Liver (tissue), 3 donors: Measurements from ENCODE around the gene TSPAN8.

ENCODE experiments used
- CTCF ChIP-seq: fragments of 150-350 bp; IDR thresholded peaks from 2 replicates; pipeline ENCODE4 v1.5.1; 2017; ENCODE audit warnings: improper control_type of control experiment, low read depth, low read length; ENCODE audit not compliant: missing input control
- FOXA1 ChIP-seq: IDR thresholded peaks from 2 replicates; pipeline ENCODE4 v1.6.1; 2016; ENCODE audit warnings: antibody characterized with exemption
- GABPA ChIP-seq, 2 donors: IDR thresholded peaks in 1 of 2; conservative IDR thresholded peaks in 1 of 2; 2 replicates each; pipeline ENCODE4 v1.6.1; 2016; ENCODE audit warnings: antibody characterized with exemption in 2 of 2, mild to moderate bottlenecking in 1 of 2, moderate library complexity in 1 of 2
- HNF4A ChIP-seq, 2 donors: conservative IDR thresholded peaks; 2 replicates each; pipeline ENCODE4 v1.6.1; 2016; ENCODE audit warnings: antibody characterized with exemption in 2 of 2, mild to moderate bottlenecking in 2 of 2
- HNF4G ChIP-seq: IDR thresholded peaks from 2 replicates; pipeline ENCODE4 v1.6.1; 2016; ENCODE audit warnings: antibody characterized with exemption
- JUND ChIP-seq, 2 donors: IDR thresholded peaks; 2 replicates each; pipeline ENCODE4 v1.6.1; 2016; ENCODE audit warnings: antibody characterized with exemption in 2 of 2
- RAD21 ChIP-seq, 2 donors: IDR thresholded peaks; 2 replicates each; pipeline ENCODE4 v1.6.1; 2016; ENCODE audit warnings: antibody characterized with exemption in 2 of 2, mild to moderate bottlenecking in 2 of 2
- REST ChIP-seq: IDR thresholded peaks from 2 replicates; pipeline ENCODE4 v1.6.1; 2016; ENCODE audit warnings: antibody characterized with exemption, mild to moderate bottlenecking
- SP1 ChIP-seq: IDR thresholded peaks from 2 replicates; pipeline ENCODE4 v1.6.1; 2018; ENCODE audit warnings: antibody characterized with exemption, mild to moderate bottlenecking
- TAF1 ChIP-seq: conservative IDR thresholded peaks from 2 replicates; pipeline ENCODE4 v1.6.1; 2016; ENCODE audit warnings: antibody characterized with exemption, mild to moderate bottlenecking
- YY1 ChIP-seq: IDR thresholded peaks from 2 replicates; pipeline ENCODE4 v1.6.1; 2016; ENCODE audit warnings: antibody characterized with exemption, mild to moderate bottlenecking
- ZBTB33 ChIP-seq: IDR thresholded peaks from 2 replicates; pipeline ENCODE4 v1.6.1; 2016; ENCODE audit warnings: antibody characterized with exemption
- TF ChIP-seq, protein P1 (sequence below): IDR thresholded peaks from 2 replicates; pipeline ENCODE4 v1.6.1; 2016; ENCODE audit warnings: antibody characterized with exemption
- TF ChIP-seq, protein P2 (sequence below): IDR thresholded peaks from 2 replicates; pipeline ENCODE4 v1.6.1; 2016; ENCODE audit warnings: antibody characterized with exemption
- donor health status: healthy.
- donor health status: healthy.

GRCh38 chr12:71155225-71155624 lies 2.6 kb downstream of the TSPAN8 start:
- TF ChIP-seq CTCF (no peak), TAF1 (no peak), ZBTB33 (no peak), FOXA1 (no peak), JUND (IDR thresholded peaks at IDR 0.05) (no peak), SP1 (no peak), REST (no peak), HNF4A (conservative IDR thresholded peaks at IDR 0.05) (no peak), GABPA (IDR thresholded peaks at IDR 0.05 in 1 of 2, conservative IDR thresholded peaks at IDR 0.05 in 1 of 2) (no peak), YY1 (no peak), RAD21 (IDR thresholded peaks at IDR 0.05) (peak in 1 of 2 donors; percentile 11), HNF4G (no peak)
- TF ChIP-seq, protein P1, sequence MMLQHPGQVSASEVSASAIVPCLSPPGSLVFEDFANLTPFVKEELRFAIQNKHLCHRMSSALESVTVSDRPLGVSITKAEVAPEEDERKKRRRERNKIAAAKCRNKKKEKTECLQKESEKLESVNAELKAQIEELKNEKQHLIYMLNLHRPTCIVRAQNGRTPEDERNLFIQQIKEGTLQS = no peak
- TF ChIP-seq, protein P2, sequence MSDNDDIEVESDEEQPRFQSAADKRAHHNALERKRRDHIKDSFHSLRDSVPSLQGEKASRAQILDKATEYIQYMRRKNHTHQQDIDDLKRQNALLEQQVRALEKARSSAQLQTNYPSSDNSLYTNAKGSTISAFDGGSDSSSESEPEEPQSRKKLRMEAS = no peak
